ENCODE results near the gene PLA2G2A. TPM values are rescaled to one million over a fixed set of nuclear protein-coding genes. Genes with fewer than 3 reads are reported as not detected.

The PLA2G2A gene
- polyA plus RNA-seq, 1 of the 3 experiments (the other 2 are of a cell fraction): not detected

- no peaks in the 10 kb centered on the region for H3F3A ChIP-seq (replicated peaks; ENCODE audit: insufficient read depth)
- ChIA-PET POLR2A (no interaction called here), CTCF (no interaction called here)
- no peaks in the 10 kb centered on the region for H3K9me3 ChIP-seq
- TF ChIP-seq FOSL2 (IDR thresholded peaks at IDR 0.05; ENCODE audit: borderline replicate concordance, low read depth) (no peak), JUND (IDR thresholded peaks at IDR 0.05) (no peak), EP300 (IDR thresholded peaks at IDR 0.05; ENCODE audit: borderline replicate concordance in 1 of 2, low read depth in 1 of 2, low read length in 1 of 2) (no peak), USF2 (IDR thresholded peaks at IDR 0.05; ENCODE audit: borderline replicate concordance, low read depth, low read length) (no peak), GATA2 (CRISPR knock-in tag; IDR thresholded peaks at IDR 0.05) (no peak), IRF3 (IDR thresholded peaks at IDR 0.05; ENCODE audit: low read depth, low read length) (no peak), RCOR1 (IDR thresholded peaks at IDR 0.05; ENCODE audit: low read length) (no peak), TCF12 (IDR thresholded peaks at IDR 0.05) (no peak), RFX5 (IDR thresholded peaks at IDR 0.05; ENCODE audit: low read length) (no peak)
- no peaks in the 10 kb centered on the region for H3K36me3 ChIP-seq (replicated peaks in 1 of 2; ENCODE audit: control insufficient read depth in 1 of 2, insufficient read depth in 2 of 2, low read length in 1 of 2)
- no peak overlapping the region for H3K27ac ChIP-seq (ENCODE audit: low read depth in 2 of 2, low read length in 1 of 2)
- no peak for DNase-seq
- WGBS (ENCODE audit: low lambda C conversion rate): 19% methylated on average over 5 of the region's 5 CpGs
- peaks cover 7% of the 10 kb centered on the region; the same call in 1 of the 2 replicates for H3K27me3 ChIP-seq (ENCODE audit: insufficient read depth)
- H3K79me2 ChIP-seq (ENCODE audit: insufficient read depth): no peaks in the 10 kb centered on the region
- no peak overlapping the region for H3K4me2 ChIP-seq
- H4K20me1 ChIP-seq (ENCODE audit: insufficient read depth): no peaks in the 10 kb centered on the region
- H2AFZ ChIP-seq (ENCODE audit: low read depth): no peak overlapping the region
- H3K9ac ChIP-seq: no peak overlapping the region
- no peaks in the 10 kb centered on the region for H3K4me1 ChIP-seq (ENCODE audit: control insufficient read depth in 1 of 2, insufficient read depth in 2 of 2, low read depth in 1 of 2, low read length in 1 of 2)
- no peak overlapping the region for H3K4me3 ChIP-seq (ENCODE audit: low read depth in 2 of 2, low read length in 1 of 2)
- H3K9me2 ChIP-seq: no peaks in the 10 kb centered on the region
Measured at GRCh38 chr1:20028125-20028524, 48.7 kb upstream of the PLA2G2A start.

DNA sequence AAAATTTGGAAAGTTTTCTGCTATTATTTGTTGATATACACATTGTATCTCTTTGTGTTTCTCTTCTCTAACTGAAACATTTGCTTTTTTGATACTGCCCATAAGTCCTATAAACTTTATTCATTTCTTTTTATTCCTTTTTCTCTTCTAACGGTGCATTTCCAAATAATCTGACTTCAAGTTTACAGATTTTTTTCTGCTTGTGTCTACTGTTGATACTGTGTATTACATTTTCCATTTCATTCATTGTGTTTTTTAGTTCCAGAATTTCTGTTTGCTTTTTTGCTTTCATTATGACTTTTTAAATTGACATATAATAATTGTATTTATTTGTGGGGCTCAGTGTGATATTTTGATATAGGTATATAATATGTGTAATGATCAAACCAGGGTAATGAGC lies 38.3 kb upstream of the PLA2G2A start:
- ChIA-PET POLR2A (no interaction called here), CTCF (no interaction called here)
- Histone ChIP-seq H4K20me1 (ENCODE audit: insufficient read depth) (no peaks in the 10 kb centered on the region), H3K79me2 (ENCODE audit: insufficient read depth) (no peaks in the 10 kb centered on the region), H2AFZ (ENCODE audit: low read depth) (no peak overlapping the region), H3K4me2 (no peak overlapping the region), H3K9ac (no peak overlapping the region), H3K36me3 (replicated peaks in 1 of 2; ENCODE audit: control insufficient read depth in 1 of 2, insufficient read depth in 2 of 2, low read length in 1 of 2) (no peaks in the 10 kb centered on the region), H3K27ac (ENCODE audit: low read depth in 2 of 2, low read length in 1 of 2) (no peak overlapping the region), H3K9me3 (0 out of 2 replicates have a peak, but pooled peaks cover 4% of the 10 kb centered on the region), H3K27me3 (ENCODE audit: insufficient read depth) (no peaks in the 10 kb centered on the region), H3K4me1 (ENCODE audit: control insufficient read depth in 1 of 2, insufficient read depth in 2 of 2, low read depth in 1 of 2, low read length in 1 of 2) (no peaks in the 10 kb centered on the region), H3F3A (replicated peaks; ENCODE audit: insufficient read depth) (no peaks in the 10 kb centered on the region), H3K4me3 (ENCODE audit: low read depth in 2 of 2, low read length in 1 of 2) (no peak overlapping the region), H3K9me2 (no peaks in the 10 kb centered on the region)
- 5% methylated on average over 1 of the region's 1 CpG for WGBS (ENCODE audit: low lambda C conversion rate)
- no peak for DNase-seq
- TF ChIP-seq RAD21 (IDR thresholded peaks at IDR 0.05; ENCODE audit: low read length) (no peak), TEAD4 (IDR thresholded peaks at IDR 0.05; ENCODE audit: borderline replicate concordance, insufficient read depth) (no peak), MAX (IDR thresholded peaks at IDR 0.05; ENCODE audit: low read depth) (no peak), MEF2A (IDR thresholded peaks at IDR 0.05; ENCODE audit: borderline replicate concordance, low read depth) (no peak), JUND (IDR thresholded peaks at IDR 0.05) (no peak), SMC3 (IDR thresholded peaks at IDR 0.05; ENCODE audit: low read depth, low read length) (no peak)
